IMR-90 (cell line): ENCODE results near the gene ZNF385B. TPM values are rescaled to one million over a fixed set of nuclear protein-coding genes. Genes with fewer than 3 reads are reported as not detected.

ENCODE experiments used
- ATAC-seq: fragments of 200-7000 bp; cut with Tn5 transposase; 2 replicates; pipeline ENCODE4 v1.9.1; 2020; ENCODE audit warnings: low read depth, mild to moderate bottlenecking, moderate library complexity
- BruUV-seq: library from RNA; stranded (reverse); fragments of 400-500 nt; replicated peaks from 2 replicates; lab custom pipeline; 2021; lab: Mats Ljungman, UMichigan
- CTCF ChIA-PET: fragments of 300-600 bp; formaldehyde crosslinking; extraction: SDS; loops from one replicate; lab custom pipeline; 2021; ENCODE audit warnings: antibody characterized with exemption; lab: Yijun Ruan, JAX
- POLR2A ChIA-PET: fragments of 300-600 bp; sonication (Branson Sonifier 250); formaldehyde crosslinking; loops from one replicate; lab custom pipeline; 2022; ENCODE audit warnings: antibody characterized with exemption; ENCODE audit not compliant: unreplicated experiment; lab: Charles Lee
- DNase-seq: peaks from one replicate; pipeline ENCODE4 v3.0.0; 2013
- H2AFZ ChIP-seq: replicated peaks from 2 replicates; pipeline ENCODE3; 2013; ENCODE audit warnings: low read length, mild to moderate bottlenecking; ENCODE audit not compliant: poor library complexity
- H2AK5ac ChIP-seq: 2 replicates; pipeline ENCODE4 v1.6.1; 2013; ENCODE audit warnings: low read depth, low read length, inconsistent platforms
- H2AK9ac ChIP-seq: replicated peaks from 2 replicates; pipeline ENCODE3; 2013; ENCODE audit warnings: mild to moderate bottlenecking, low read depth, low read length, moderate library complexity; ENCODE audit not compliant: poor library complexity
- H2BK120ac ChIP-seq: 2 replicates; pipeline ENCODE4 v1.6.1; 2013; ENCODE audit warnings: low read depth, low read length, inconsistent platforms
- H2BK15ac ChIP-seq: 3 replicates; pipeline ENCODE4 v1.6.1; 2013; ENCODE audit warnings: low read depth, low read length, inconsistent platforms
- H2BK20ac ChIP-seq: 2 replicates; pipeline ENCODE4 v1.6.1; 2013; ENCODE audit warnings: low read depth, mild to moderate bottlenecking, inconsistent platforms, low read length, moderate library complexity
- H2BK5ac ChIP-seq: 2 replicates; pipeline ENCODE4 v1.6.1; 2013; ENCODE audit warnings: mild to moderate bottlenecking, low read depth, low read length, inconsistent platforms; ENCODE audit not compliant: poor library complexity, severe bottlenecking
- H3K14ac ChIP-seq: replicated peaks from 2 replicates; pipeline ENCODE4 v1.6.1; 2013; ENCODE audit warnings: low read depth, low read length, inconsistent platforms
- H3K18ac ChIP-seq: 2 replicates; pipeline ENCODE4 v1.6.1; 2013; ENCODE audit warnings: low read depth, low read length, control low read depth
- H3K23ac ChIP-seq: 2 replicates; pipeline ENCODE4 v1.6.1; 2013; ENCODE audit warnings: low read depth, low read length, inconsistent platforms
- H3K27ac ChIP-seq: 2 replicates; pipeline ENCODE4 v1.5.1; 2013; ENCODE audit warnings: mild to moderate bottlenecking, control low read depth, low read length; ENCODE audit not compliant: insufficient read depth
- H3K27me3 ChIP-seq: 2 replicates; pipeline ENCODE4 v1.6.1; 2013; ENCODE audit warnings: low read length; ENCODE audit not compliant: control insufficient read depth, insufficient read depth
- H3K36me3 ChIP-seq: 2 replicates; pipeline ENCODE4 v1.6.1; 2013; ENCODE audit warnings: low read length, mixed read lengths; ENCODE audit not compliant: control insufficient read depth, insufficient read depth
- H3K4ac ChIP-seq: 2 replicates; pipeline ENCODE4 v1.6.1; 2013; ENCODE audit warnings: low read depth, low read length, inconsistent platforms
- H3K4me1 ChIP-seq: 2 replicates; pipeline ENCODE4 v1.6.1; 2013; ENCODE audit warnings: low read length, mixed read lengths; ENCODE audit not compliant: control insufficient read depth, insufficient read depth
- H3K4me2 ChIP-seq: 2 replicates; pipeline ENCODE4 v1.6.1; 2013; ENCODE audit warnings: low read depth, mild to moderate bottlenecking, control low read depth, low read length, moderate library complexity
- H3K4me3 ChIP-seq: 2 replicates; pipeline ENCODE4 v1.5.1; 2013; ENCODE audit warnings: low read depth, mild to moderate bottlenecking, control low read depth, low read length, moderate library complexity; ENCODE audit not compliant: insufficient read depth
- H3K56ac ChIP-seq: 2 replicates; pipeline ENCODE4 v1.6.1; 2013; ENCODE audit warnings: low read length, inconsistent platforms; ENCODE audit not compliant: insufficient read depth; ENCODE audit errors: extremely low read depth
- H3K79me1 ChIP-seq, 2 experiments: 2 replicates each; pipeline ENCODE4 v1.6.1; 2013; ENCODE audit warnings: low read length in 2 of 2, inconsistent platforms in 1 of 2, low read depth in 1 of 2
- H3K9ac ChIP-seq: 2 replicates; pipeline ENCODE4 v1.6.1; 2013; ENCODE audit warnings: low read depth, low read length, control low read depth
- H3K9me1 ChIP-seq: 2 replicates; pipeline ENCODE4 v1.6.1; 2013; ENCODE audit warnings: low read length, inconsistent platforms; ENCODE audit not compliant: insufficient read depth
- H3K9me3 ChIP-seq: 2 replicates; pipeline ENCODE4 v1.6.1; 2013; ENCODE audit warnings: low read length; ENCODE audit not compliant: control insufficient read depth, insufficient read depth
- H4K20me1 ChIP-seq: 2 replicates; pipeline ENCODE4 v1.6.1; 2013; ENCODE audit warnings: low read length, inconsistent platforms; ENCODE audit not compliant: insufficient read depth
- H4K5ac ChIP-seq: 2 replicates; pipeline ENCODE4 v1.6.1; 2013; ENCODE audit warnings: mild to moderate bottlenecking, low read depth, low read length, control low read depth
- H4K8ac ChIP-seq, 2 experiments: 2 replicates each; pipeline ENCODE4 v1.6.1; 2013; ENCODE audit warnings: low read depth in 2 of 2, low read length in 2 of 2, control low read depth in 1 of 2, inconsistent platforms in 1 of 2
- H4K91ac ChIP-seq: 2 replicates; pipeline ENCODE4 v1.6.1; 2013; ENCODE audit warnings: low read depth, low read length, inconsistent platforms; ENCODE audit not compliant: insufficient read depth
- CEBPB ChIP-seq: IDR thresholded peaks from 2 replicates; pipeline ENCODE4 v1.6.1; 2012; ENCODE audit warnings: low read depth, low read length, improper control_type of control experiment
- CHD1 ChIP-seq: IDR thresholded peaks from 2 replicates; pipeline ENCODE4 v1.6.1; 2012; ENCODE audit warnings: low read depth, low read length, improper control_type of control experiment
- FOS ChIP-seq: fragments of 150-350 bp; IDR thresholded peaks from 2 replicates; pipeline ENCODE4 v1.6.1; 2016; ENCODE audit warnings: low read depth, low read length
- MAFK ChIP-seq: IDR thresholded peaks from 2 replicates; pipeline ENCODE4 v1.6.1; 2012; ENCODE audit warnings: low read depth, low read length, improper control_type of control experiment
- dilution Hi-C: fragments of 300-500 bp; cut with HindIII; formaldehyde crosslinking; loops from one replicate; pipeline ENCODE4 v1.14.3; 2018; ENCODE audit warnings: low sequenced_read_pairs; ENCODE audit not compliant: unreplicated experiment
- in situ Hi-C: fragments of 300-500 bp; cut with MboI; formaldehyde crosslinking; loops from 3 replicates; pipeline ENCODE4 v1.14.3; 2019; ENCODE audit warnings: low sequenced_read_pairs, inconsistent platforms, mixed read lengths
- intact Hi-C: fragments of 100-400 bp; cut with micrococcal nuclease; formaldehyde crosslinking; loops from 2 replicates; pipeline ENCODE4 v1.10.0; 2022
- polyA plus RNA-seq, 3 experiments: library from polyadenylated mRNA; depleted of rRNA; stranded (reverse); fragments of >200 nt; gene quantifications; 2 replicates each; pipeline ENCODE4 v1.2.3, GENCODE V29; 2012; ENCODE audit warnings: low replicate concordance in 1 of 3
- total RNA-seq: library from RNA; depleted of rRNA; stranded (reverse); fragments of >200 nt; gene quantifications from 2 replicates; pipeline ENCODE4 v1.2.3, GENCODE V29; 2012

The ZNF385B gene
- total and polyA plus RNA-seq, 2 of the 4 experiments (the other 2 are of a cell fraction) = not detected

- peak overlapping the region; percentile 34; the same call in 1 of the 2 replicates for H4K91ac ChIP-seq
- no peak overlapping the region for H2AK9ac ChIP-seq
- H3K23ac ChIP-seq = peak overlapping the region; percentile 81; the same call in 1 of the 2 replicates
- no peaks in the 10 kb centered on the region for H3K79me1 ChIP-seq
- H3K27ac ChIP-seq = peak overlapping the region; percentile 96
- peaks cover 8% of the 10 kb centered on the region for H3K9me1 ChIP-seq
- H2AK5ac ChIP-seq = peak overlapping the region; percentile 49
- H3K4me2 ChIP-seq = peak overlapping the region; percentile 63; the same call in 1 of the 2 replicates
- ChIA-PET CTCF (interaction anchor here (1.0 to 1.5 kb wide), 2 partner anchors 13 to 33 kb away, joined by 3 read pairs; no protein-coding TSS in a partner anchor), POLR2A (no interaction called here)
- dilution Hi-C loops (no loop called here), in situ Hi-C loops (no loop called here), intact Hi-C loops (no loop called here)
- H3K9ac ChIP-seq = no peak overlapping the region
- peak overlapping the region in 1 of 2 experiments; percentile 86; a peak in 2 of 4 replicates for H4K8ac ChIP-seq
- peak overlapping the region; percentile 92; the same call in 1 of the 2 replicates for H3K18ac ChIP-seq
- peaks cover 8% of the 10 kb centered on the region for H3K4me1 ChIP-seq
- peak overlapping the region; percentile 97 for H3K4ac ChIP-seq
- H4K20me1 ChIP-seq = peaks cover 3% of the 10 kb centered on the region; the same call in 1 of the 2 replicates
- ATAC-seq (peak; percentile 99), DNase-seq (peak; percentile 98)
- H3K36me3 ChIP-seq = no peaks in the 10 kb centered on the region
- peak overlapping the region; percentile 81; the same call in 1 of the 3 replicates for H2BK15ac ChIP-seq
- H3K9me3 ChIP-seq = peaks cover 3% of the 10 kb centered on the region; the same call in 1 of the 2 replicates
- H3K27me3 ChIP-seq = no peaks in the 10 kb centered on the region
- peak overlapping the region; percentile 99 for H2BK120ac ChIP-seq
- no peak overlapping the region for H3K56ac ChIP-seq
- no TSS peak for BruUV-seq
- TF ChIP-seq FOS (peak; percentile 83), CHD1 (no peak), MAFK (0 out of 2 replicates have a peak, but pooled peaks have one; percentile 28), CEBPB (0 out of 2 replicates have a peak, but pooled peaks have one; percentile 0)
- peak overlapping the region; percentile 62; the same call in 1 of the 2 replicates for H4K5ac ChIP-seq
- no peak overlapping the region for H2AFZ ChIP-seq
- peak overlapping the region; percentile 98 for H2BK5ac ChIP-seq
- no peak overlapping the region for H3K4me3 ChIP-seq
- H2BK20ac ChIP-seq = peak overlapping the region; percentile 99
- H3K14ac ChIP-seq = peak overlapping the region; percentile 47; the same call in 1 of the 2 replicates
Observed at GRCh38 chr2:179454443-179455171, 406.8 kb downstream of the ZNF385B start.
